GM12801 (cell line): Measurements from ENCODE around the gene VPS33A.

Source experiments
- TF ChIP-seq, protein P1 (sequence below): IDR thresholded peaks from one replicate; pipeline ENCODE4 v1.5.1; 2011; ENCODE audit warnings: control low read depth; ENCODE audit not compliant: insufficient read length; ENCODE audit errors: extremely low read depth

Gene VPS33A

GRCh38 chr12:122245553-122245952 lies 20.7 kb downstream of the VPS33A start:
- TF ChIP-seq, protein P1, sequence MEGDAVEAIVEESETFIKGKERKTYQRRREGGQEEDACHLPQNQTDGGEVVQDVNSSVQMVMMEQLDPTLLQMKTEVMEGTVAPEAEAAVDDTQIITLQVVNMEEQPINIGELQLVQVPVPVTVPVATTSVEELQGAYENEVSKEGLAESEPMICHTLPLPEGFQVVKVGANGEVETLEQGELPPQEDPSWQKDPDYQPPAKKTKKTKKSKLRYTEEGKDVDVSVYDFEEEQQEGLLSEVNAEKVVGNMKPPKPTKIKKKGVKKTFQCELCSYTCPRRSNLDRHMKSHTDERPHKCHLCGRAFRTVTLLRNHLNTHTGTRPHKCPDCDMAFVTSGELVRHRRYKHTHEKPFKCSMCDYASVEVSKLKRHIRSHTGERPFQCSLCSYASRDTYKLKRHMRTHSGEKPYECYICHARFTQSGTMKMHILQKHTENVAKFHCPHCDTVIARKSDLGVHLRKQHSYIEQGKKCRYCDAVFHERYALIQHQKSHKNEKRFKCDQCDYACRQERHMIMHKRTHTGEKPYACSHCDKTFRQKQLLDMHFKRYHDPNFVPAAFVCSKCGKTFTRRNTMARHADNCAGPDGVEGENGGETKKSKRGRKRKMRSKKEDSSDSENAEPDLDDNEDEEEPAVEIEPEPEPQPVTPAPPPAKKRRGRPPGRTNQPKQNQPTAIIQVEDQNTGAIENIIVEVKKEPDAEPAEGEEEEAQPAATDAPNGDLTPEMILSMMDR, result no peak

GRCh38 chr12:122244565-122245371 lies 21.5 kb downstream of the VPS33A start:
- TF ChIP-seq, protein P1, result no peak

GRCh38 chr12:122243965-122244364 lies 22.3 kb downstream of the VPS33A start:
- TF ChIP-seq, protein P1, result no peak

- TF ChIP-seq, protein P1, result no peak
Observed at GRCh38 chr12:122238861-122239260, 27.4 kb downstream of the VPS33A start.

DNA sequence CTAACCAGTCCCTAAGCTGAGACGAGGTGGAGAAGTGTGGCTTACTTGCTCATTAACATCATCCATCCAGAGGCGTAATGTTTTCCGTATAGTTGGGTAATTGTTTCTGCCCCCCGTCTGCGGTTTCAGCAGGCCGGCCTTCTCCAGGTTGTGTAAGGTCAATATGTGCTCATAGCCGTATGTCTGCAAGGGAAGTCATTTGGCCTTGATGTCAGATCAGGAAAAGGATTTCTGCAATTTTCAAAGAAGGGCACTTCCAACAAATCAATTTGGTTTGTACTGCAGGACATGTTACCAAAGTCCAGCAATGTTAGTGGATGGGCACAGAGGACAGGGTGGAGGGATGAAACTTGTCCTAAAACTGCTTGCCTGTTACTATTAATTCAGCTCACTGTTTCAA lies 30.6 kb downstream of the VPS33A start:
- TF ChIP-seq, protein P1, result no peak

DNA sequence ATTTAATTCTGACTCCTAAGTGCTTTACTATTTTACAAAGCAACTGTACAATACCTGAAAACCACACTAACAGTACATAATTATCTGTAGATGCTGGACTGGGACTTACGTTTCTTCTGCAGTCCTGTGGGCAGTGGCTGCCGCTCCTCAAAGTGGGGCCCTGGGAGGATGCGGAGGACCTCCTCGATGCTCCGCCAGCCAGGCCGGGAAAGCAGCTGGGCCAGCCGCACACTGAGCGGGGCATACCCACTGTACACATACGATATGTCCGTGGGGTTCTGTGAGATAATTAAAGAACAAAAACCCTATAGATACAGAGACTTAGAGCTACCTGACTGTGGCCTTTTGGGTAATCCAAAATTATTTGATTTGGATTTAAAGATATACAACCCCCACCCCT lies 33.6 kb downstream of the VPS33A start:
- TF ChIP-seq, protein P1, result no peak

DNA sequence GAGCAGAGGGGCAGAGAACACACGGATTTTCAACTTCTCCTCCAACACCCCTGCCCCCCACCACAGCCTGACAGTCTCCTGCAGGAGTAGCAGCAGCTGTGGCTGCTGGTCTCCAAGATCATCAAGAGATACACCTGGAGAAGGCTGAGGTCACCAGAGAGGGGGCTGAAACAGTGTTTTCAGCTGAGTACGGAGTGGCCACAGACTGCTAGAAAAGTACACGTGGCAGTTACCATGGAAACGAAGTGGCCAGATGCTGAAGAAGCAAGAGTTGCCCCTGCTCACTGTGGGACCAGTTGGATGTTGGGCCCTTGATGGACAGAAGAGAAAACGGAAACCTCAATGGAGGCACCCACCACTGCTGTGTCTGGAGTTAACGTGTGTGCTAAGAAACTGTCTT lies 35.5 kb downstream of the VPS33A start:
- TF ChIP-seq, protein P1, result no peak
